ENCODE measurements around the gene PIWIL4. TPM values are rescaled to one million over a fixed set of nuclear protein-coding genes. Genes with fewer than 3 reads are reported as not detected.

Gene PIWIL4
- total and polyA plus RNA-seq, 2 of the 8 experiments (the other 6 are each of a cell fraction or from before 2014, with no cell fraction given): 0.51 to 0.52 TPM

GRCh38 chr11:94604482-94604881 is 37.3 kb downstream of the PIWIL4 start:
- DNase-seq (ENCODE audit: low read depth in 1 of 2, low spot score in 2 of 2) (no peak), FAIRE-seq (no peak)
- H3K23me2 ChIP-seq (ENCODE audit: low read depth, low read length): no peaks in the 10 kb centered on the region
- WGBS, 2 experiments (ENCODE audit: extremely low coverage in 1 of 2, insufficient coverage in 1 of 2, insufficient read length in 1 of 2, insufficient replicate concordance in 2 of 2, low coverage in 1 of 2, low lambda C conversion rate in 2 of 2, missing lambda C conversion rate in 1 of 2): 83% methylated on average over 3 of the region's 3 CpGs; no CpG with 5 or more reads in 1 of the 2 experiments
- H2BK12ac ChIP-seq (ENCODE audit: low read depth, low read length): no peak overlapping the region
- no peak overlapping the region for H2BK15ac ChIP-seq (ENCODE audit: low read length)
- TF ChIP-seq MAFK (IDR thresholded peaks at IDR 0.05; ENCODE audit: low read depth, low read length) (no peak), TEAD4 (IDR thresholded peaks at IDR 0.05; ENCODE audit: low read depth, low read length) (peak; percentile 10; the same call in 1 of the 2 replicates)
- H2AK5ac ChIP-seq (ENCODE audit: low read depth, low read length): no peak overlapping the region
- no peaks in the 10 kb centered on the region for H3K79me2 ChIP-seq (ENCODE audit: control insufficient read depth in 1 of 2, insufficient read depth in 2 of 2, low read length in 2 of 2)
- 0 out of 2 replicates have a peak overlapping the region, but pooled peaks have one; percentile 34 for H2AFZ ChIP-seq (ENCODE audit: low read length)
- H4K20me1 ChIP-seq (replicated peaks in 1 of 2; ENCODE audit: control insufficient read depth in 1 of 2, insufficient read depth in 2 of 2, low read length in 2 of 2): no peaks in the 10 kb centered on the region
- H2BK5ac ChIP-seq (ENCODE audit: low read depth, low read length): no peak overlapping the region
- no peak overlapping the region for H3K23ac ChIP-seq (ENCODE audit: insufficient read length)
- no peak overlapping the region; a peak in 1 of 4 replicates for H3K4me2 ChIP-seq (ENCODE audit: insufficient read depth in 1 of 2, low read depth in 2 of 2, low read length in 2 of 2)
- H4K8ac ChIP-seq (ENCODE audit: extremely low read depth, insufficient read depth, low read length): no peak overlapping the region
- no peak overlapping the region for H3K9ac ChIP-seq (replicated peaks in 1 of 4; ENCODE audit: extremely low read depth in 1 of 4, low read depth in 3 of 4, low read length in 3 of 4)
- H3K14ac ChIP-seq (ENCODE audit: insufficient read length): no peak overlapping the region
- H4K5ac ChIP-seq (ENCODE audit: insufficient read length, low read depth, low read length): no peak overlapping the region
- H3K18ac ChIP-seq (ENCODE audit: extremely low read depth, low read length): no peak overlapping the region
- H4K91ac ChIP-seq (replicated peaks; ENCODE audit: insufficient read length, low read length): no peak overlapping the region
- POLR2A ChIA-PET (ENCODE audit: partially characterized antibody): interaction anchor here (0.6 to 1.1 kb wide), 2 partner anchors 28 to 50 kb away, joined by 3 read pairs; no protein-coding TSS in a partner anchor
- H2BK120ac ChIP-seq (replicated peaks; ENCODE audit: low read depth, low read length): no peak overlapping the region
- no peaks in the 10 kb centered on the region for H3K36me3 ChIP-seq (ENCODE audit: control insufficient read depth in 2 of 4, insufficient read depth in 4 of 4, low read length in 3 of 4)
- H3K4me1 ChIP-seq (replicated peaks in 1 of 4; ENCODE audit: control insufficient read depth in 3 of 4, insufficient read depth in 4 of 4, low read length in 3 of 4): peaks cover 2 to 3% (median 2%) of the 10 kb centered on the region in 4 experiments; a peak in 3 of 7 replicates
- H3K4ac ChIP-seq (replicated peaks; ENCODE audit: insufficient read length, low read depth, low read length): no peak overlapping the region
- no peak overlapping the region for H3K4me3 ChIP-seq (ENCODE audit: extremely low read depth in 1 of 4, insufficient read depth in 2 of 4, low read depth in 3 of 4, low read length in 4 of 4)
- no peaks in the 10 kb centered on the region for H3K9me3 ChIP-seq (ENCODE audit: insufficient read depth in 2 of 2, low read depth in 1 of 2, low read length in 1 of 2)
- H2BK20ac ChIP-seq (ENCODE audit: low read length): no peak overlapping the region
- no peaks in the 10 kb centered on the region for H3K27me3 ChIP-seq (replicated peaks in 1 of 4; ENCODE audit: control insufficient read depth in 3 of 4, extremely low read depth in 1 of 4, insufficient read depth in 3 of 4, low read length in 3 of 4)
- CTCF ChIA-PET (ENCODE audit: partially characterized antibody): interaction anchor here (0.6 to 1.1 kb wide), 2 partner anchors 48 to 439 kb away, joined by 3 to 4 read pairs; no protein-coding TSS in a partner anchor
- H3K27ac ChIP-seq (ENCODE audit: low read depth, low read length): no peak overlapping the region
- H3K79me1 ChIP-seq (ENCODE audit: low read depth, low read length): no peaks in the 10 kb centered on the region
- no peak overlapping the region for H3K56ac ChIP-seq (replicated peaks; ENCODE audit: insufficient read length, low read depth, low read length)
